ENCODE data around the gene AIFM1.

Gene AIFM1

GRCh38 chrX:130171446-130172126, 5.9 kb upstream of the AIFM1 start, which contains the start of gene RAB33A:
Gene RAB33A (plus strand): TSS chrX:130171962. CDS start chrX:130172063, 101 bp downstream.
- in situ Hi-C loops (cut with MboI; ENCODE audit: low sequenced_read_pairs), result no loop called here

- in situ Hi-C loops (cut with MboI; ENCODE audit: low sequenced_read_pairs), result no loop called here
These were observed 5.3 kb upstream of the AIFM1 start for GRCh38 chrX:130170752-130171445.

- in situ Hi-C loops (cut with MboI; ENCODE audit: low sequenced_read_pairs), result no loop called here
These were observed 1.4 kb upstream of the AIFM1 start for GRCh38 chrX:130167040-130167439.

- in situ Hi-C loops (cut with MboI; ENCODE audit: low sequenced_read_pairs), result no loop called here
These were observed 799 bp upstream of the AIFM1 start for GRCh38 chrX:130166503-130166777.

- in situ Hi-C loops (cut with MboI; ENCODE audit: low sequenced_read_pairs), result no loop called here
These were observed 399 bp downstream of the AIFM1 start for GRCh38 chrX:130165181-130165702.

- in situ Hi-C loops (cut with MboI; ENCODE audit: low sequenced_read_pairs), result no loop called here
These were observed 2.2 kb downstream of the AIFM1 start for GRCh38 chrX:130163398-130163797.

- in situ Hi-C loops (cut with MboI; ENCODE audit: low sequenced_read_pairs), result no loop called here
These were observed 3.4 kb downstream of the AIFM1 start for GRCh38 chrX:130162094-130162735.

GRCh38 chrX:130159776-130160175, 5.9 kb downstream of the AIFM1 start:
- in situ Hi-C loops (cut with MboI; ENCODE audit: low sequenced_read_pairs), result no loop called here

- in situ Hi-C loops (cut with MboI; ENCODE audit: low sequenced_read_pairs), result no loop called here
These were observed 7.3 kb downstream of the AIFM1 start for GRCh38 chrX:130158311-130158710.

GRCh38 chrX:130155564-130155963, 10.1 kb downstream of the AIFM1 start:
- in situ Hi-C loops (cut with MboI; ENCODE audit: low sequenced_read_pairs), result no loop called here

GRCh38 chrX:130147631-130148030, 18.0 kb downstream of the AIFM1 start:
- in situ Hi-C loops (cut with MboI; ENCODE audit: low sequenced_read_pairs), result no loop called here

- in situ Hi-C loops (cut with MboI; ENCODE audit: low sequenced_read_pairs), result no loop called here
These were observed 20.5 kb downstream of the AIFM1 start for GRCh38 chrX:130145123-130145522.

- in situ Hi-C loops (cut with MboI; ENCODE audit: low sequenced_read_pairs), result no loop called here
These were observed 21.1 kb downstream of the AIFM1 start for GRCh38 chrX:130144509-130144908.

GRCh38 chrX:130139474-130140201, 26.0 kb downstream of the AIFM1 start:
- in situ Hi-C loops (cut with MboI; ENCODE audit: low sequenced_read_pairs), result no loop called here

GRCh38 chrX:130136961-130137360, 28.7 kb downstream of the AIFM1 start:
- in situ Hi-C loops (cut with MboI; ENCODE audit: low sequenced_read_pairs), result no loop called here

- in situ Hi-C loops (cut with MboI; ENCODE audit: low sequenced_read_pairs), result no loop called here
These were observed 29.1 kb downstream of the AIFM1 start for GRCh38 chrX:130136496-130136895.

- in situ Hi-C loops (cut with MboI; ENCODE audit: low sequenced_read_pairs), result no loop called here
These were observed 34.7 kb downstream of the AIFM1 start for GRCh38 chrX:130130990-130131389.

GRCh38 chrX:130125091-130125874, 40.4 kb downstream of the AIFM1 start:
- in situ Hi-C loops (cut with MboI; ENCODE audit: low sequenced_read_pairs), result loop anchor here (10.0 kb wide), 1 partner anchor 50 kb away; no protein-coding TSS in a partner anchor

- in situ Hi-C loops (cut with MboI; ENCODE audit: low sequenced_read_pairs), result loop anchor here (10.0 kb wide), 1 partner anchor 50 kb away; no protein-coding TSS in a partner anchor
These were observed 41.1 kb downstream of the AIFM1 start for GRCh38 chrX:130124577-130124976.

GRCh38 chrX:130121505-130121800, 44.2 kb downstream of the AIFM1 start:
- in situ Hi-C loops (cut with MboI; ENCODE audit: low sequenced_read_pairs), result loop anchor here (10.0 kb wide), 1 partner anchor 47 kb away; no protein-coding TSS in a partner anchor
